IMR-90 (cell line): ENCODE results near the gene ARHGDIA. TPM values are rescaled to one million over a fixed set of nuclear protein-coding genes. Genes with fewer than 3 reads are reported as not detected.

ENCODE experiments used
- ATAC-seq: fragments of 200-7000 bp; cut with Tn5 transposase; 2 replicates; pipeline ENCODE4 v1.9.1; 2020; ENCODE audit warnings: low read depth, mild to moderate bottlenecking, moderate library complexity
- BruUV-seq: library from RNA; stranded (reverse); fragments of 400-500 nt; replicated peaks from 2 replicates; lab custom pipeline; 2021; lab: Mats Ljungman, UMichigan
- CTCF ChIA-PET: fragments of 300-600 bp; formaldehyde crosslinking; extraction: SDS; loops from one replicate; lab custom pipeline; 2021; ENCODE audit warnings: antibody characterized with exemption; lab: Yijun Ruan, JAX
- POLR2A ChIA-PET: fragments of 300-600 bp; sonication (Branson Sonifier 250); formaldehyde crosslinking; loops from one replicate; lab custom pipeline; 2022; ENCODE audit warnings: antibody characterized with exemption; ENCODE audit not compliant: unreplicated experiment; lab: Charles Lee
- DNase-seq: peaks from one replicate; pipeline ENCODE4 v3.0.0; 2013
- H2AFZ ChIP-seq: replicated peaks from 2 replicates; pipeline ENCODE3; 2013; ENCODE audit warnings: low read length, mild to moderate bottlenecking; ENCODE audit not compliant: poor library complexity
- H2AK5ac ChIP-seq: 2 replicates; pipeline ENCODE4 v1.6.1; 2013; ENCODE audit warnings: low read depth, low read length, inconsistent platforms
- H2AK9ac ChIP-seq: replicated peaks from 2 replicates; pipeline ENCODE3; 2013; ENCODE audit warnings: mild to moderate bottlenecking, low read depth, low read length, moderate library complexity; ENCODE audit not compliant: poor library complexity
- H2BK120ac ChIP-seq: 2 replicates; pipeline ENCODE4 v1.6.1; 2013; ENCODE audit warnings: low read depth, low read length, inconsistent platforms
- H2BK15ac ChIP-seq: 3 replicates; pipeline ENCODE4 v1.6.1; 2013; ENCODE audit warnings: low read depth, low read length, inconsistent platforms
- H2BK20ac ChIP-seq: 2 replicates; pipeline ENCODE4 v1.6.1; 2013; ENCODE audit warnings: low read depth, mild to moderate bottlenecking, inconsistent platforms, low read length, moderate library complexity
- H2BK5ac ChIP-seq: 2 replicates; pipeline ENCODE4 v1.6.1; 2013; ENCODE audit warnings: mild to moderate bottlenecking, low read depth, low read length, inconsistent platforms; ENCODE audit not compliant: poor library complexity, severe bottlenecking
- H3K14ac ChIP-seq: replicated peaks from 2 replicates; pipeline ENCODE4 v1.6.1; 2013; ENCODE audit warnings: low read depth, low read length, inconsistent platforms
- H3K18ac ChIP-seq: 2 replicates; pipeline ENCODE4 v1.6.1; 2013; ENCODE audit warnings: low read depth, low read length, control low read depth
- H3K23ac ChIP-seq: 2 replicates; pipeline ENCODE4 v1.6.1; 2013; ENCODE audit warnings: low read depth, low read length, inconsistent platforms
- H3K27ac ChIP-seq: 2 replicates; pipeline ENCODE4 v1.5.1; 2013; ENCODE audit warnings: mild to moderate bottlenecking, control low read depth, low read length; ENCODE audit not compliant: insufficient read depth
- H3K27me3 ChIP-seq: 2 replicates; pipeline ENCODE4 v1.6.1; 2013; ENCODE audit warnings: low read length; ENCODE audit not compliant: control insufficient read depth, insufficient read depth
- H3K36me3 ChIP-seq: 2 replicates; pipeline ENCODE4 v1.6.1; 2013; ENCODE audit warnings: low read length, mixed read lengths; ENCODE audit not compliant: control insufficient read depth, insufficient read depth
- H3K4ac ChIP-seq: 2 replicates; pipeline ENCODE4 v1.6.1; 2013; ENCODE audit warnings: low read depth, low read length, inconsistent platforms
- H3K4me1 ChIP-seq: 2 replicates; pipeline ENCODE4 v1.6.1; 2013; ENCODE audit warnings: low read length, mixed read lengths; ENCODE audit not compliant: control insufficient read depth, insufficient read depth
- H3K4me2 ChIP-seq: 2 replicates; pipeline ENCODE4 v1.6.1; 2013; ENCODE audit warnings: low read depth, mild to moderate bottlenecking, control low read depth, low read length, moderate library complexity
- H3K4me3 ChIP-seq: 2 replicates; pipeline ENCODE4 v1.5.1; 2013; ENCODE audit warnings: low read depth, mild to moderate bottlenecking, control low read depth, low read length, moderate library complexity; ENCODE audit not compliant: insufficient read depth
- H3K56ac ChIP-seq: 2 replicates; pipeline ENCODE4 v1.6.1; 2013; ENCODE audit warnings: low read length, inconsistent platforms; ENCODE audit not compliant: insufficient read depth; ENCODE audit errors: extremely low read depth
- H3K79me1 ChIP-seq, 2 experiments: 2 replicates each; pipeline ENCODE4 v1.6.1; 2013; ENCODE audit warnings: low read length in 2 of 2, inconsistent platforms in 1 of 2, low read depth in 1 of 2
- H3K9ac ChIP-seq: 2 replicates; pipeline ENCODE4 v1.6.1; 2013; ENCODE audit warnings: low read depth, low read length, control low read depth
- H3K9me1 ChIP-seq: 2 replicates; pipeline ENCODE4 v1.6.1; 2013; ENCODE audit warnings: low read length, inconsistent platforms; ENCODE audit not compliant: insufficient read depth
- H3K9me3 ChIP-seq: 2 replicates; pipeline ENCODE4 v1.6.1; 2013; ENCODE audit warnings: low read length; ENCODE audit not compliant: control insufficient read depth, insufficient read depth
- H4K20me1 ChIP-seq: 2 replicates; pipeline ENCODE4 v1.6.1; 2013; ENCODE audit warnings: low read length, inconsistent platforms; ENCODE audit not compliant: insufficient read depth
- H4K5ac ChIP-seq: 2 replicates; pipeline ENCODE4 v1.6.1; 2013; ENCODE audit warnings: mild to moderate bottlenecking, low read depth, low read length, control low read depth
- H4K8ac ChIP-seq, 2 experiments: 2 replicates each; pipeline ENCODE4 v1.6.1; 2013; ENCODE audit warnings: low read depth in 2 of 2, low read length in 2 of 2, control low read depth in 1 of 2, inconsistent platforms in 1 of 2
- H4K91ac ChIP-seq: 2 replicates; pipeline ENCODE4 v1.6.1; 2013; ENCODE audit warnings: low read depth, low read length, inconsistent platforms; ENCODE audit not compliant: insufficient read depth
- CEBPB ChIP-seq: IDR thresholded peaks from 2 replicates; pipeline ENCODE4 v1.6.1; 2012; ENCODE audit warnings: low read depth, low read length, improper control_type of control experiment
- CHD1 ChIP-seq: IDR thresholded peaks from 2 replicates; pipeline ENCODE4 v1.6.1; 2012; ENCODE audit warnings: low read depth, low read length, improper control_type of control experiment
- FOS ChIP-seq: fragments of 150-350 bp; IDR thresholded peaks from 2 replicates; pipeline ENCODE4 v1.6.1; 2016; ENCODE audit warnings: low read depth, low read length
- MAFK ChIP-seq: IDR thresholded peaks from 2 replicates; pipeline ENCODE4 v1.6.1; 2012; ENCODE audit warnings: low read depth, low read length, improper control_type of control experiment
- MAZ ChIP-seq: IDR thresholded peaks from 2 replicates; pipeline ENCODE4 v1.6.1; 2012; ENCODE audit warnings: low read depth, mild to moderate bottlenecking, low read length, improper control_type of control experiment, moderate library complexity, borderline replicate concordance
- MXI1 ChIP-seq: IDR thresholded peaks from 2 replicates; pipeline ENCODE4 v1.6.1; 2012; ENCODE audit warnings: low read depth, mild to moderate bottlenecking, low read length, moderate library complexity, borderline replicate concordance
- NFE2L2 ChIP-seq: fragments of 150-350 bp; IDR thresholded peaks from 2 replicates; pipeline ENCODE4 v1.6.1; 2016; ENCODE audit warnings: low read depth, mild to moderate bottlenecking, low read length
- POLR2A ChIP-seq: IDR thresholded peaks from 2 replicates; pipeline ENCODE4 v1.6.1; 2012; ENCODE audit warnings: mild to moderate bottlenecking, low read depth, low read length
- RAD21 ChIP-seq: IDR thresholded peaks from 2 replicates; pipeline ENCODE4 v1.6.1; 2012; ENCODE audit warnings: low read length, improper control_type of control experiment
- RCOR1 ChIP-seq: IDR thresholded peaks from 2 replicates; pipeline ENCODE4 v1.6.1; 2012; ENCODE audit warnings: mild to moderate bottlenecking, low read length, improper control_type of control experiment; ENCODE audit not compliant: insufficient replicate concordance
- WGBS, 2 experiments: methylation state at CpG; one replicate each; pipeline versions ENCODE4 v1.1.5 to v1.1.7; 2013; ENCODE audit warnings: missing lambda C conversion rate in 2 of 2; ENCODE audit not compliant: insufficient read length in 1 of 2; ENCODE audit errors: extremely low coverage in 2 of 2; 5-methylcytosine and 5-hydroxymethylcytosine counted together
- dilution Hi-C: fragments of 300-500 bp; cut with HindIII; formaldehyde crosslinking; loops from one replicate; pipeline ENCODE4 v1.14.3; 2018; ENCODE audit warnings: low sequenced_read_pairs; ENCODE audit not compliant: unreplicated experiment
- in situ Hi-C: fragments of 300-500 bp; cut with MboI; formaldehyde crosslinking; loops from 3 replicates; pipeline ENCODE4 v1.14.3; 2019; ENCODE audit warnings: low sequenced_read_pairs, inconsistent platforms, mixed read lengths
- intact Hi-C: fragments of 100-400 bp; cut with micrococcal nuclease; formaldehyde crosslinking; loops from 2 replicates; pipeline ENCODE4 v1.10.0; 2022
- polyA plus RNA-seq, 3 experiments: library from polyadenylated mRNA; depleted of rRNA; stranded (reverse); fragments of >200 nt; gene quantifications; 2 replicates each; pipeline ENCODE4 v1.2.3, GENCODE V29; 2012; ENCODE audit warnings: low replicate concordance in 1 of 3
- total RNA-seq: library from RNA; depleted of rRNA; stranded (reverse); fragments of >200 nt; gene quantifications from 2 replicates; pipeline ENCODE4 v1.2.3, GENCODE V29; 2012
- TF ChIP-seq, protein P1 (sequence below): fragments of 150-350 bp; IDR thresholded peaks from 2 replicates; pipeline ENCODE4 v1.6.1; 2016; ENCODE audit warnings: low read depth, mild to moderate bottlenecking, low read length, moderate library complexity, borderline replicate concordance
- TF ChIP-seq, protein P2 (sequence below): conservative IDR thresholded peaks from 2 replicates; pipeline ENCODE4 v1.5.1; 2012; ENCODE audit warnings: mild to moderate bottlenecking, low read depth, low read length, improper control_type of control experiment
- TF ChIP-seq, protein P3 (sequence below): fragments of 150-350 bp; IDR thresholded peaks from 2 replicates; pipeline ENCODE4 v1.6.1; 2017; ENCODE audit warnings: mild to moderate bottlenecking, antibody characterized with exemption, low read length, low read depth

ARHGDIA gene
- total and polyA plus RNA-seq, 2 of the 4 experiments (the other 2 are of a cell fraction), result 62.7 to 362 TPM

DNA sequence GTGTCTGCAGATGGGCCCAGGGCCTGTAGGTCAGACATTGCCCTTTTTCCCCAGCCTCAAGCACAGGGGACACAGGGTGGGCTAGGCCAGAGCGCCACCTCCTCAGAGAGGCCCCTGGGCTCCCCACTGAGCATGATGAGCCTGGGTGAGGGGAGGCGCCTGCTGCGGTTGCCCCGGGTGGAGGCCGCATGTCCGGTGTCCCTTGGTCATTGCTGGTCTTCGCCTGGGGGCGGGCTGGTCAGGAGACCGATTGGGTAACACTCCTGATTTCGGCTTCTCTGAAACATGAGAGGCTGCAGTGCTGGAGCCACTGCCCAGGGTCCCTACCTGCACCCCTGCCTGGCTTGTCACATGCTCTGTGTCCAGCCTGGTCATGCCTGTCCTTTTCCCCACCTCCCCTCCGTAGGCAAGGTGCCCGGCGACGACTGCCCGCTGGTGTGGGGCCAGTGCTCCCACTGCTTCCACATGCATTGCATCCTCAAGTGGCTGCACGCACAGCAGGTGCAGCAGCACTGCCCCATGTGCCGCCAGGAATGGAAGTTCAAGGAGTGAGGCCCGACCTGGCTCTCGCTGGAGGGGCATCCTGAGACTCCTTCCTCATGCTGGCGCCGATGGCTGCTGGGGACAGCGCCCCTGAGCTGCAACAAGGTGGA lies 28.5 kb upstream of the ARHGDIA start:
- Histone ChIP-seq H3K4me2 (no peak overlapping the region), H3K23ac (no peak overlapping the region), H2AK9ac (no peak overlapping the region), H2BK120ac (no peak overlapping the region), H3K27ac (no peak overlapping the region), H4K5ac (no peak overlapping the region), H2BK15ac (no peak overlapping the region), H2BK20ac (no peak overlapping the region), H3K4me3 (no peak overlapping the region), H2BK5ac (no peak overlapping the region), H3K9me3 (no peaks in the 10 kb centered on the region), H3K56ac (no peak overlapping the region), H4K8ac (no peak overlapping the region), H2AK5ac (no peak overlapping the region), H3K18ac (no peak overlapping the region), H3K27me3 (no peaks in the 10 kb centered on the region), H3K14ac (no peak overlapping the region), H3K9me1 (peaks cover 13% of the 10 kb centered on the region; the same call in 1 of the 2 replicates), H4K91ac (no peak overlapping the region), H3K4me1 (peaks cover 14% of the 10 kb centered on the region), H3K4ac (no peak overlapping the region), H4K20me1 (peaks cover 26% of the 10 kb centered on the region), H3K9ac (no peak overlapping the region), H3K79me1 (peaks cover 3 to 47% of the 10 kb centered on the region in 2 experiments; a peak in 3 of 4 replicates), H3K36me3 (peaks cover 31% of the 10 kb centered on the region), H2AFZ (no peak overlapping the region)
- ChIA-PET POLR2A (no interaction called here), CTCF (no interaction called here)
- BruUV-seq, result no TSS peak
- WGBS, 2 experiments, result 88% methylated on average over 8 of the region's 22 CpGs; no CpG with 5 or more reads in 1 of the 2 experiments
- no peak for ATAC-seq
- in situ Hi-C loops, result no loop called here
- intact Hi-C loops, result no loop called here
- TF ChIP-seq MAFK, result no peak
- TF ChIP-seq, protein P1, sequence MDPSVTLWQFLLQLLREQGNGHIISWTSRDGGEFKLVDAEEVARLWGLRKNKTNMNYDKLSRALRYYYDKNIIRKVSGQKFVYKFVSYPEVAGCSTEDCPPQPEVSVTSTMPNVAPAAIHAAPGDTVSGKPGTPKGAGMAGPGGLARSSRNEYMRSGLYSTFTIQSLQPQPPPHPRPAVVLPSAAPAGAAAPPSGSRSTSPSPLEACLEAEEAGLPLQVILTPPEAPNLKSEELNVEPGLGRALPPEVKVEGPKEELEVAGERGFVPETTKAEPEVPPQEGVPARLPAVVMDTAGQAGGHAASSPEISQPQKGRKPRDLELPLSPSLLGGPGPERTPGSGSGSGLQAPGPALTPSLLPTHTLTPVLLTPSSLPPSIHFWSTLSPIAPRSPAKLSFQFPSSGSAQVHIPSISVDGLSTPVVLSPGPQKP, result no peak
- TF ChIP-seq CHD1, result no peak
- no peak for TF ChIP-seq POLR2A
- TF ChIP-seq, protein P2, sequence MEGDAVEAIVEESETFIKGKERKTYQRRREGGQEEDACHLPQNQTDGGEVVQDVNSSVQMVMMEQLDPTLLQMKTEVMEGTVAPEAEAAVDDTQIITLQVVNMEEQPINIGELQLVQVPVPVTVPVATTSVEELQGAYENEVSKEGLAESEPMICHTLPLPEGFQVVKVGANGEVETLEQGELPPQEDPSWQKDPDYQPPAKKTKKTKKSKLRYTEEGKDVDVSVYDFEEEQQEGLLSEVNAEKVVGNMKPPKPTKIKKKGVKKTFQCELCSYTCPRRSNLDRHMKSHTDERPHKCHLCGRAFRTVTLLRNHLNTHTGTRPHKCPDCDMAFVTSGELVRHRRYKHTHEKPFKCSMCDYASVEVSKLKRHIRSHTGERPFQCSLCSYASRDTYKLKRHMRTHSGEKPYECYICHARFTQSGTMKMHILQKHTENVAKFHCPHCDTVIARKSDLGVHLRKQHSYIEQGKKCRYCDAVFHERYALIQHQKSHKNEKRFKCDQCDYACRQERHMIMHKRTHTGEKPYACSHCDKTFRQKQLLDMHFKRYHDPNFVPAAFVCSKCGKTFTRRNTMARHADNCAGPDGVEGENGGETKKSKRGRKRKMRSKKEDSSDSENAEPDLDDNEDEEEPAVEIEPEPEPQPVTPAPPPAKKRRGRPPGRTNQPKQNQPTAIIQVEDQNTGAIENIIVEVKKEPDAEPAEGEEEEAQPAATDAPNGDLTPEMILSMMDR, result no peak
- TF ChIP-seq RAD21, result no peak
- TF ChIP-seq CEBPB, result no peak
- TF ChIP-seq MAZ, result no peak
- no peak for TF ChIP-seq MXI1
- TF ChIP-seq, protein P3, sequence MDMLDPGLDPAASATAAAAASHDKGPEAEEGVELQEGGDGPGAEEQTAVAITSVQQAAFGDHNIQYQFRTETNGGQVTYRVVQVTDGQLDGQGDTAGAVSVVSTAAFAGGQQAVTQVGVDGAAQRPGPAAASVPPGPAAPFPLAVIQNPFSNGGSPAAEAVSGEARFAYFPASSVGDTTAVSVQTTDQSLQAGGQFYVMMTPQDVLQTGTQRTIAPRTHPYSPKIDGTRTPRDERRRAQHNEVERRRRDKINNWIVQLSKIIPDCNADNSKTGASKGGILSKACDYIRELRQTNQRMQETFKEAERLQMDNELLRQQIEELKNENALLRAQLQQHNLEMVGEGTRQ, result no peak
- TF ChIP-seq RCOR1, result no peak
- TF ChIP-seq FOS, result no peak
- TF ChIP-seq NFE2L2, result no peak
- no peak for DNase-seq
- dilution Hi-C loops, result no loop called here
